Ascending aorta (tissue), 2 donors: ENCODE results near the gene CREB3L2. TPM values are rescaled to one million over a fixed set of nuclear protein-coding genes. Genes with fewer than 3 reads are reported as not detected.

Experiments used
- DNase-seq, 2 donors: peaks; one replicate each; pipeline ENCODE4 v3.0.0-alpha.2; 2019; ENCODE audit warnings: low spot score in 2 of 2
- H3K27ac ChIP-seq, 2 donors: fragments of 200-600 bp; sonication (generic); one replicate each; pipeline ENCODE4 v1.5.1; 2016 to 2017; ENCODE audit warnings: mild to moderate bottlenecking in 1 of 2
- H3K27me3 ChIP-seq: fragments of 200-600 bp; sonication (generic); one replicate; pipeline ENCODE4 v1.5.1; 2017
- H3K36me3 ChIP-seq, 2 donors: fragments of 200-600 bp; sonication (generic); one replicate each; pipeline ENCODE4 v1.5.1; 2016
- H3K4me1 ChIP-seq, 2 donors: fragments of 200-600 bp; sonication (generic); one replicate each; pipeline ENCODE4 v1.5.1; 2016 to 2017; ENCODE audit warnings: mild to moderate bottlenecking in 1 of 2
- H3K4me3 ChIP-seq, 2 donors: fragments of 200-600 bp; sonication (generic); one replicate each; pipeline ENCODE4 v1.5.1; 2016 to 2017; ENCODE audit warnings: mild to moderate bottlenecking in 1 of 2
- H3K9me3 ChIP-seq, 2 donors: fragments of 200-600 bp; sonication (generic); one replicate each; pipeline ENCODE4 v1.5.1; 2016
- intact Hi-C: fragments of 100-400 bp; cut with DNase I; formaldehyde crosslinking; loops from one replicate; pipeline ENCODE4 v1.15.1; 2023
- total RNA-seq: library from RNA; depleted of rRNA; stranded (reverse); fragments of >200 nt; gene quantifications from one replicate; pipeline ENCODE4 v1.1.0, GENCODE V29; 2016
- TF ChIP-seq, protein P1 (sequence below), 3 experiments: fragments of 200-600 bp in 2 of 3; fragments of 450-650 bp in 1 of 3; sonication (generic) in 2 of 3; IDR thresholded peaks; one replicate each; pipeline ENCODE4 v1.5.1; 2016 to 2019; ENCODE audit warnings: antibody characterized with exemption in 3 of 3, mild to moderate bottlenecking in 1 of 3, moderate library complexity in 1 of 3

Gene CREB3L2
- total RNA-seq, 1 donor from 2014 or later: 38.5 TPM

DNA sequence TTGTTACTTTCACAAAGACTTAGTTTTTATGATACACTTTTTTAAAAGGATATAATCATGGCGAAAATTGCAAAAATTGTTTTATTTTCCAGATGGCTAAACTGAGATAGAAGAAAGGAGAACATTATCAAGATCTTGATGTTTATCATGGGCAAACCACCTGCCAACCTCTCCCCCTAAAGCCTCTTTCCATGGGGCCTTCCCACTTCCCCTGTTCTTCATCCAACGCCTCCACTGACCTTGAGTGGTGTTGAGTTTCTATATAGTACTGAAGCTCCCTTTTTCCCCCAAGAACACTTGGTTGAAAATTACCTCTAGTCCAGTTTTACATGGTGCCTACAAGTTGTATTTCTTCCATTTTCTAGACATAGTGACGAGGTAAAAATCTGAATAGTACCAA is 5.0 kb downstream of the CREB3L2 start:
- Histone ChIP-seq H3K36me3 (no peaks in the 10 kb centered on the region), H3K27me3 (no peaks in the 10 kb centered on the region), H3K4me1 (peaks cover 16 to 53% of the 10 kb centered on the region in 2 donors), H3K9me3 (no peaks in the 10 kb centered on the region), H3K27ac (peak overlapping the region; percentile 83 to 95), H3K4me3 (peak overlapping the region; percentile 20 to 71)
- intact Hi-C loops: loop anchor here (5.0 kb wide), 1 partner anchor 1745 kb away; no protein-coding TSS in a partner anchor
- TF ChIP-seq, protein P1, sequence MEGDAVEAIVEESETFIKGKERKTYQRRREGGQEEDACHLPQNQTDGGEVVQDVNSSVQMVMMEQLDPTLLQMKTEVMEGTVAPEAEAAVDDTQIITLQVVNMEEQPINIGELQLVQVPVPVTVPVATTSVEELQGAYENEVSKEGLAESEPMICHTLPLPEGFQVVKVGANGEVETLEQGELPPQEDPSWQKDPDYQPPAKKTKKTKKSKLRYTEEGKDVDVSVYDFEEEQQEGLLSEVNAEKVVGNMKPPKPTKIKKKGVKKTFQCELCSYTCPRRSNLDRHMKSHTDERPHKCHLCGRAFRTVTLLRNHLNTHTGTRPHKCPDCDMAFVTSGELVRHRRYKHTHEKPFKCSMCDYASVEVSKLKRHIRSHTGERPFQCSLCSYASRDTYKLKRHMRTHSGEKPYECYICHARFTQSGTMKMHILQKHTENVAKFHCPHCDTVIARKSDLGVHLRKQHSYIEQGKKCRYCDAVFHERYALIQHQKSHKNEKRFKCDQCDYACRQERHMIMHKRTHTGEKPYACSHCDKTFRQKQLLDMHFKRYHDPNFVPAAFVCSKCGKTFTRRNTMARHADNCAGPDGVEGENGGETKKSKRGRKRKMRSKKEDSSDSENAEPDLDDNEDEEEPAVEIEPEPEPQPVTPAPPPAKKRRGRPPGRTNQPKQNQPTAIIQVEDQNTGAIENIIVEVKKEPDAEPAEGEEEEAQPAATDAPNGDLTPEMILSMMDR (IDR thresholded peaks at IDR 0.05): no peak
- no peak for DNase-seq

DNA sequence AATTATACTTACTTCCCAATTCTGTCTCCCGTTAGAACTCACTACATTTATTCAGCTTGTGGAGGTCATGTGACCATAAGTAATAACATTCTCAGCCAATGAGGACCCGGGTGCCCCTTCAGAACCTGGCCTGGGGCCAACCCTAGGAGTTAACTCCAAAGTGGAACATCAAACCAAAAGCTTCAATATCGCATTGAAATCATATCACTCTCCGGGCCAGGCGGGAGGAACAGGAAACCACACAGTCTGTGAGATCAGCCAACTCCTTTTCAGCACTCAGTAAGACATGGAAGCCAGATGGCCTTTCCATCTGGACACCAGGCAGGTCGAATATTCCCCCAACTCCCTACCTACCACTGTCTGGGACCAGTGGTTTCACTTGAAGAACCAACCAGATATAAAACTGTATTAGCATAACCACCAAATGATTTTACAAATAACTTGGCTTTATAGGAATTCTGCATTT is 5.5 kb downstream of the CREB3L2 start:
- no peaks in the 10 kb centered on the region for H3K9me3 ChIP-seq
- peak overlapping the region in 1 of 2 donors; percentile 71 for H3K4me3 ChIP-seq
- H3K36me3 ChIP-seq: no peaks in the 10 kb centered on the region
- H3K4me1 ChIP-seq: peaks cover 18 to 57% of the 10 kb centered on the region in 2 donors
- no peak for DNase-seq
- H3K27me3 ChIP-seq: no peaks in the 10 kb centered on the region
- intact Hi-C loops: loop anchor here (5.0 kb wide), 1 partner anchor 1746 kb away; no protein-coding TSS in a partner anchor
- peak overlapping the region; percentile 83 to 95 for H3K27ac ChIP-seq
- TF ChIP-seq, protein P1 (IDR thresholded peaks at IDR 0.05): no peak

DNA sequence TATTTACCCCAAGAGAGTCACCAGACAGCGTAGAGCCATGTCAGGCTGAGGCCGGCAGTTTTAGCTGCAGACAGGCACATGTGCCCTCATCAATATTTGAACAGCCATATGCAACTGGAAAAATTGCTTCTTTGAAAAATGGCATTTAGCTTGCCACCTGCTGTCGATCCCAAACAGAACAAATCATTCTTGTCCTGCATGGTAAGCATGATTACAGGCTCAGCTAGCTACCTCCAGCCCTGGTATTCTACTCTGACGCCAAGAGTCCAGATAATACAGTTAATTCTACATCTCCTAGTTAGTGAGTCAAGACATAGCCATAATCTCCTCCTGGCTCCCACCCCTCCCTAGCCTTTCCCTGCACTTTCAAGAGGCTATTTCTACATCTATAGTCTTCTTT is 7.7 kb downstream of the CREB3L2 start:
- no peak for DNase-seq
- Histone ChIP-seq H3K4me3 (no peak overlapping the region), H3K27me3 (no peaks in the 10 kb centered on the region), H3K27ac (peak overlapping the region; percentile 83 to 91), H3K36me3 (no peaks in the 10 kb centered on the region), H3K9me3 (no peaks in the 10 kb centered on the region), H3K4me1 (peaks cover 29 to 63% of the 10 kb centered on the region in 2 donors)
- TF ChIP-seq, protein P1 (IDR thresholded peaks at IDR 0.05): no peak
- intact Hi-C loops: loop anchor here (5.0 kb wide), 1 partner anchor 37 kb away; no protein-coding TSS in a partner anchor

DNA sequence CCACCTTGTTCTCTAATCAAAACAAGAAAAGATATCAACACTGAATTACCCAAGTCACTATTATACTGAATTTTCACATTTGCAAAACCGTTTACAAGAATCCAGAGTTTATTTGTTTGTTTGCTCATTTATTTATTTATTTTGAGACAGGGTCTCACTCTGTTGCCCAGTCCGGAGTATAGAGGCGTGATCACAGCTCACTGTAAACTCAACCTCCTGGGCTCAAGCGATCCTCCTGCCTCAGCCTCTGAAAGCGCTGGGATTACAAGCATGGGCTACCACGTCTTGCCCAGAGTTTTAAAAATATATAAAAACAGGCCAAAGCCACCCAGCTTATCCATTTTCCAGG is 8.5 kb downstream of the CREB3L2 start:
- Histone ChIP-seq H3K27me3 (no peaks in the 10 kb centered on the region), H3K4me3 (no peak overlapping the region), H3K9me3 (no peaks in the 10 kb centered on the region), H3K36me3 (no peaks in the 10 kb centered on the region), H3K4me1 (peaks cover 32 to 69% of the 10 kb centered on the region in 2 donors), H3K27ac (peak overlapping the region; percentile 83 to 91)
- TF ChIP-seq, protein P1 (IDR thresholded peaks at IDR 0.05): no peak
- DNase-seq: no peak
- intact Hi-C loops: loop anchor here (2.0 to 5.0 kb wide), 2 partner anchors 36 to 61 kb away; no protein-coding TSS in a partner anchor

DNA sequence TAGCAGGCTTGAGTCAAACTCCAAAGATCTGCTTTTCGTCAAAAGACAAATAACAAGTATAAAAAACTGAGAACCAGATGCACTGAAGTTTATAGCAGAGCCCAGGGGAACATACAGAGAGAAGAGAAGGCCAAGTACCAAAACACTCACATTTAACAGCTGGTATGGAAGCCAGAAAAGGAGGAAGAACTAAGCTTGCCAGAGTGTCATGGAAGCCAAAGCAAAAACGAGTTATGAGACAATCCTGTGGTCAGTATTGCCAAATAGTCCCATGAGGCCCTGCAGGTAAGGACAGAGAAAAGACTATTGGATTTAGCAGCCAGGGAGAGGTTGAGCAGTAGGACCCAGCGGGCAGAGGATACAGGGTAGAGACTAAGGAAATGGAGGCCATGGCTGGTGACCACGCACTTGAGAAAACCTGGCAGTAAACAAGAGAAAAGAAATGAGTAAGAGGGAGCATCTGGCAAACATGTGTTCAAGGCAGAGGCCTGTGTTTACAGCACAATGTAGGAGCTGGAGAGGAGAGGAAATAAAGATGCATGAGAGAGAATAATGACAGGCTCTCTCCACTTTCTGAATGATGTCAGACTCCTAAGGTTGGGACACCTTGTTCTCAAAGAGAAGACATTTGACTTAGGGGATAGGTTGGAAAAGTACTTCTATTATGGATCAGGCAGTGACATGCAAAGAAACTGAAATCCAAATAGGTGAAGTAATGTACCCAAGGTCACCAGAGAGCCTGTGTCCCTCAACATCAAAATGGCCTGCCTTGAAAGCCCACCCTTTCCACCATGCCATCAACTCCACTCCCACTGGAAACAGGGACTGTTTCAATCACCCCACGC is 9.1 kb downstream of the CREB3L2 start:
- Histone ChIP-seq H3K4me3 (peak overlapping the region in 1 of 2 donors; percentile 35), H3K36me3 (no peaks in the 10 kb centered on the region), H3K9me3 (no peaks in the 10 kb centered on the region), H3K27ac (peak overlapping the region; percentile 83 to 91), H3K4me1 (peaks cover 37 to 74% of the 10 kb centered on the region in 2 donors), H3K27me3 (no peaks in the 10 kb centered on the region)
- TF ChIP-seq, protein P1 (IDR thresholded peaks at IDR 0.05): no peak
- peak in 1 of 2 donors; percentile 83 for DNase-seq
- intact Hi-C loops: loop anchor here (2.0 to 5.0 kb wide), 2 partner anchors 35 to 60 kb away; no protein-coding TSS in a partner anchor
